SK-N-SH (cell line): ENCODE data around the gene EFTUD2. TPM values are rescaled to one million over a fixed set of nuclear protein-coding genes. Genes with fewer than 3 reads are reported as not detected.
"Not testable (repeated sequence)": the region's sequence is repeated elsewhere in the genome, so short reads cannot be mapped to it uniquely, and the experiment has no call there.

Experiments
- CTCF ChIA-PET: fragments of 300-600, 350-600 bp; formaldehyde crosslinking; extraction: SDS; loops from one replicate; lab custom pipeline; 2021; lab: Yijun Ruan, JAX
- POLR2A ChIA-PET: fragments of 350-600 bp; sonication (Branson Sonifier 250); formaldehyde crosslinking; extraction: SDS; loops from one replicate; lab custom pipeline; 2020; ENCODE audit warnings: antibody characterized with exemption, inconsistent platforms; lab: Yijun Ruan, JAX
- DNase-seq: peaks from one replicate; pipeline ENCODE4 v3.0.0; 2012
- H2AFZ ChIP-seq: fragments of 200-600 bp; sonication (generic); 2 replicates; pipeline ENCODE4 v1.8.1; 2016; ENCODE audit warnings: antibody characterized with exemption, mild to moderate bottlenecking, low read depth
- H3F3A ChIP-seq: fragments of 200-600 bp; sonication (generic); replicated peaks from 2 replicates; pipeline ENCODE3; 2016; ENCODE audit warnings: antibody characterized with exemption, mild to moderate bottlenecking; ENCODE audit not compliant: insufficient read depth
- H3K27ac ChIP-seq, 2 experiments: fragments of 200-500 bp in 1 of 2; fragments of 200-600 bp in 1 of 2; sonication (Bioruptor generic) in 1 of 2; sonication (generic), shearing (Covaris generic) in 1 of 2; 2 replicates each; pipeline versions ENCODE4 v1.5.1 to v1.6.1; 2014 to 2016; ENCODE audit warnings: low read depth in 2 of 2, inconsistent platforms in 1 of 2, low read length in 1 of 2, mild to moderate bottlenecking in 1 of 2, mixed read lengths in 1 of 2
- H3K27me3 ChIP-seq: fragments of 200-600 bp; sonication (generic), shearing (Covaris generic); 2 replicates; pipeline ENCODE4 v1.6.1; 2016; ENCODE audit warnings: mixed run types; ENCODE audit not compliant: insufficient read depth
- H3K36me3 ChIP-seq, 2 experiments: fragments of 200-500 bp in 1 of 2; fragments of 200-600 bp in 1 of 2; sonication (Bioruptor generic) in 1 of 2; sonication (generic) in 1 of 2; replicated peaks in 1 of 2; 2 replicates each; pipeline versions ENCODE3 to v1.5.1; 2014 to 2016; ENCODE audit warnings: low read length in 1 of 2, mild to moderate bottlenecking in 1 of 2; ENCODE audit not compliant: insufficient read depth in 2 of 2, control insufficient read depth in 1 of 2
- H3K4me1 ChIP-seq, 2 experiments: fragments of 200-500 bp in 1 of 2; fragments of 200-600 bp in 1 of 2; sonication (Bioruptor generic) in 1 of 2; sonication (generic), shearing (Covaris generic) in 1 of 2; 2 replicates each; pipeline versions ENCODE4 v1.5.1 to v1.6.1; 2014 to 2016; ENCODE audit warnings: low read depth in 1 of 2, low read length in 1 of 2, mixed run types in 1 of 2; ENCODE audit not compliant: insufficient read depth in 2 of 2, control insufficient read depth in 1 of 2
- H3K4me2 ChIP-seq: fragments of 200-600 bp; sonication (generic), shearing (Covaris generic); 2 replicates; pipeline ENCODE4 v1.6.1; 2017; ENCODE audit warnings: mixed run types
- H3K4me3 ChIP-seq, 2 experiments: fragments of 200-500 bp in 1 of 2; fragments of 200-600 bp in 1 of 2; sonication (Bioruptor generic) in 1 of 2; sonication (generic), shearing (Covaris generic) in 1 of 2; 2 replicates each; pipeline versions ENCODE4 v1.5.1 to v1.8.1; 2014 to 2016; ENCODE audit warnings: low read depth in 2 of 2, inconsistent platforms in 1 of 2, low read length in 1 of 2, mild to moderate bottlenecking in 1 of 2, mixed read lengths in 1 of 2, moderate library complexity in 1 of 2
- H3K79me2 ChIP-seq: fragments of 200-600 bp; sonication (generic); 2 replicates; pipeline ENCODE4 v1.8.1; 2017; ENCODE audit warnings: mild to moderate bottlenecking; ENCODE audit not compliant: insufficient read depth
- H3K9ac ChIP-seq: fragments of 200-600 bp; sonication (generic); 2 replicates; pipeline ENCODE4 v1.6.1; 2017; ENCODE audit warnings: mixed run types
- H3K9me2 ChIP-seq: fragments of 200-600 bp; sonication (generic); 2 replicates; pipeline ENCODE4 v1.6.1; 2017; ENCODE audit warnings: mixed run types
- H3K9me3 ChIP-seq: fragments of 200-600 bp; sonication (generic); 2 replicates; pipeline ENCODE4 v1.6.1; 2017; ENCODE audit warnings: mixed run types, mild to moderate bottlenecking, moderate library complexity
- H4K20me1 ChIP-seq: fragments of 200-600 bp; sonication (generic); 2 replicates; pipeline ENCODE4 v1.6.1; 2017; ENCODE audit warnings: mild to moderate bottlenecking, mixed run types; ENCODE audit not compliant: insufficient read depth
- CHD2 ChIP-seq: fragments of 150-350 bp; IDR thresholded peaks from 2 replicates; pipeline ENCODE4 v1.6.1; 2018; ENCODE audit warnings: low read length; ENCODE audit not compliant: partially characterized antibody
- ELF1 ChIP-seq: IDR thresholded peaks from 2 replicates; pipeline ENCODE4 v1.4.0; 2012
- EP300 ChIP-seq, 2 experiments: IDR thresholded peaks; 2 replicates each; pipeline versions ENCODE4 v1.4.0 to v1.6.1; 2012; ENCODE audit warnings: borderline replicate concordance in 1 of 2, low read depth in 1 of 2, low read length in 1 of 2
- FOSL2 ChIP-seq: IDR thresholded peaks from 2 replicates; pipeline ENCODE4 v1.4.0; 2012; ENCODE audit warnings: low read depth, mild to moderate bottlenecking, moderate library complexity, borderline replicate concordance
- FOXJ3 ChIP-seq: sonication (generic); formaldehyde crosslinking; IDR thresholded peaks from 2 replicates; pipeline ENCODE4 v1.5.1; 2020; ENCODE audit warnings: mild to moderate bottlenecking, missing genetic modification reagents
- FOXM1 ChIP-seq: IDR thresholded peaks from 2 replicates; pipeline ENCODE4 v1.4.0; 2012; ENCODE audit warnings: low read depth, mild to moderate bottlenecking
- GATA2 ChIP-seq: sonication (generic); formaldehyde crosslinking; IDR thresholded peaks from 2 replicates; pipeline ENCODE4 v1.5.0; 2020; ENCODE audit warnings: mild to moderate bottlenecking, missing genetic modification reagents
- JUND ChIP-seq: IDR thresholded peaks from 2 replicates; pipeline ENCODE4 v1.4.0; 2012
- MEF2A ChIP-seq: IDR thresholded peaks from 2 replicates; pipeline ENCODE4 v1.4.0; 2012; ENCODE audit warnings: low read depth, borderline replicate concordance
- NFIC ChIP-seq: IDR thresholded peaks from 2 replicates; pipeline ENCODE4 v1.4.0; 2012; ENCODE audit warnings: borderline replicate concordance
- NRF1 ChIP-seq: IDR thresholded peaks from 2 replicates; pipeline ENCODE4 v1.6.1; 2012; ENCODE audit warnings: low read depth, mild to moderate bottlenecking, low read length
- POLR2AphosphoS5 ChIP-seq: IDR thresholded peaks from 2 replicates; pipeline ENCODE4 v1.6.1; 2012; ENCODE audit warnings: low read depth, low read length
- RCOR1 ChIP-seq: fragments of 150-350 bp; IDR thresholded peaks from 2 replicates; pipeline ENCODE4 v1.6.1; 2017; ENCODE audit warnings: antibody characterized with exemption, low read length
- RXRA ChIP-seq: IDR thresholded peaks from 2 replicates; pipeline ENCODE4 v1.4.0; 2012; ENCODE audit warnings: low read depth, mild to moderate bottlenecking, borderline replicate concordance
- SIN3A ChIP-seq: IDR thresholded peaks from 2 replicates; pipeline ENCODE4 v1.6.1; 2012; ENCODE audit warnings: low read depth, mild to moderate bottlenecking, low read length, moderate library complexity, borderline replicate concordance
- SMC3 ChIP-seq: IDR thresholded peaks from 2 replicates; pipeline ENCODE4 v1.6.1; 2012; ENCODE audit warnings: low read depth, low read length, improper control_type of control experiment
- TEAD4 ChIP-seq: IDR thresholded peaks from 2 replicates; pipeline ENCODE4 v1.4.0; 2012; ENCODE audit warnings: mild to moderate bottlenecking, borderline replicate concordance; ENCODE audit not compliant: insufficient read depth
- WGBS: methylation state at CpG from one replicate; pipeline ENCODE4 v1.1.6; 2017; ENCODE audit warnings: low lambda C conversion rate; 5-methylcytosine and 5-hydroxymethylcytosine counted together
- polyA plus RNA-seq, 3 experiments: library from polyadenylated mRNA; depleted of rRNA; stranded (reverse); fragments of >200 nt; gene quantifications; 2 replicates each; pipeline ENCODE4 v1.2.3, GENCODE V29; 2012
- TF ChIP-seq, protein P1 (sequence below): fragments of 200-600 bp; sonication (generic); IDR thresholded peaks from 2 replicates; pipeline ENCODE4 v1.6.1; 2017; ENCODE audit warnings: antibody characterized with exemption, mild to moderate bottlenecking, moderate library complexity
- TF ChIP-seq, protein P2 (sequence below): fragments of 150-350 bp; IDR thresholded peaks from 2 replicates; pipeline ENCODE4 v1.6.1; 2016; ENCODE audit warnings: mild to moderate bottlenecking, low read depth, low read length

Gene EFTUD2
- polyA plus RNA-seq, 1 of the 3 experiments (the other 2 are of a cell fraction): 82.9 TPM

DNA sequence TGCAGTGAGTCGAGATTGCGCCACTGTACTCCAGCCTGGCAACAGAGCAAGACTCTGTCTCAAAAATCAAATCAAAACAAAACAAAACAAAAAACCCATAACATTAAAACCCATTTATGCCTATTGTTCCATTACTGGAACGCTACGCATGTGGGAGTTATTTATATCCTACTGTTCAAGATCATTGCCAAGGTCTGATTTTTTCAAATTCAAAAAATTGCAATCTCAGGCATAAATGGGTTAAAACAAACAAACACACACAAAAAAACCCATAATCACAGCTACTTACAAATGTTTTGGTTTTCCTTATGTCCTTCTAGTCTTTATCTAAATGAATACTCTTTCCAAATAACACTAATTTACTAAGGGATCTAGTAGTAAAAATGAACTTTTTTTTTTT is 87.0 kb downstream of the EFTUD2 start:
- ChIA-PET POLR2A (no interaction called here), CTCF (interaction anchor here (1.0 kb wide), 1 partner anchor 9 kb away, joined by 3 read pairs; no protein-coding TSS in a partner anchor)
- Histone ChIP-seq H3K4me3 (no peak overlapping the region), H3K27me3 (no peaks in the 10 kb centered on the region), H4K20me1 (peaks cover 29% of the 10 kb centered on the region), H2AFZ (no peak overlapping the region), H3K79me2 (peaks cover 100% of the 10 kb centered on the region), H3K9me3 (no peaks in the 10 kb centered on the region), H3K27ac (peak overlapping the region in 1 of 2 experiments; percentile 69; a peak in 1 of 4 replicates), H3K4me1 (peaks cover 0 to 17% of the 10 kb centered on the region in 2 experiments; a peak in 3 of 4 replicates), H3K9me2 (no peaks in the 10 kb centered on the region), H3K4me2 (no peak overlapping the region), H3F3A (peaks cover 32% of the 10 kb centered on the region), H3K9ac (no peak overlapping the region), H3K36me3 (no peaks in the 10 kb centered on the region)
- 89% methylated on average over 4 of the region's 4 CpGs for WGBS
- DNase-seq: no peak
- TF ChIP-seq FOSL2 (no peak), SIN3A (no peak), SMC3 (no peak), JUND (no peak), RXRA (no peak), NRF1 (no peak), ELF1 (no peak)
- TF ChIP-seq, protein P1, sequence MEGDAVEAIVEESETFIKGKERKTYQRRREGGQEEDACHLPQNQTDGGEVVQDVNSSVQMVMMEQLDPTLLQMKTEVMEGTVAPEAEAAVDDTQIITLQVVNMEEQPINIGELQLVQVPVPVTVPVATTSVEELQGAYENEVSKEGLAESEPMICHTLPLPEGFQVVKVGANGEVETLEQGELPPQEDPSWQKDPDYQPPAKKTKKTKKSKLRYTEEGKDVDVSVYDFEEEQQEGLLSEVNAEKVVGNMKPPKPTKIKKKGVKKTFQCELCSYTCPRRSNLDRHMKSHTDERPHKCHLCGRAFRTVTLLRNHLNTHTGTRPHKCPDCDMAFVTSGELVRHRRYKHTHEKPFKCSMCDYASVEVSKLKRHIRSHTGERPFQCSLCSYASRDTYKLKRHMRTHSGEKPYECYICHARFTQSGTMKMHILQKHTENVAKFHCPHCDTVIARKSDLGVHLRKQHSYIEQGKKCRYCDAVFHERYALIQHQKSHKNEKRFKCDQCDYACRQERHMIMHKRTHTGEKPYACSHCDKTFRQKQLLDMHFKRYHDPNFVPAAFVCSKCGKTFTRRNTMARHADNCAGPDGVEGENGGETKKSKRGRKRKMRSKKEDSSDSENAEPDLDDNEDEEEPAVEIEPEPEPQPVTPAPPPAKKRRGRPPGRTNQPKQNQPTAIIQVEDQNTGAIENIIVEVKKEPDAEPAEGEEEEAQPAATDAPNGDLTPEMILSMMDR: no peak

DNA sequence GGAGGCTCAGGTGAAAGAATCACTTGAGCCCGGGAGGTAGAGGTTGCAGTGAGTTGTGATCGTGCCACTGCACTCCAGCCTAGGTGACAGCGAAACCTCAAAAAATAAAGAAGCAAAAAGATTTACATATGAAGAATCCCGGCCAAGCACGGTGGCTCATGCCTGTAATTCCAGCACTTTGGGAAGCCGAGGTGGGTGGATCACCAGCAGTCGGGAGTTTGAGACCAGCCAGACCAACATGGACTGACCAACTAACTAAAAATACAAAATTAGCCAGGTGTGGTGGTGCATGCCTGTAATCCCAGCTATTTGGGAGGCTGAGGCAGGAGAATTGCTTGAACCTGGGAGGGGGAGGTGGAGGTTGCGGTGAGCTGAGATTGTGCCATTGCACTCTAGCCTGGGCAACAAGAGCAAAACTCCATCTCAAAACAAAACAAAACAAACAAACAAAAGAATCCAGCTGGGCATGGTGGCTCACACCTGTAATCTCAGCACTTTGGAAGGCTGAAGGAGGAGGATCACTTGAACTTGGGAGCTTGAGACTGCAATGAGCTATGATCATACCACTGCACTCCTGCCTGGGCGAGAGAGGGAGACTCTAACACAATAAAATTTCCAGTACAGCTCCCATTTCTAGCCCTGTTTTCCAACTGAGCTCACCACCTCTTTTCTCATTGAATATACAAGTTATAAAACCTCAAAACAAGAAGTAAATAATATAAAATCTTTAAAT is 90.4 kb downstream of the EFTUD2 start:
- Histone ChIP-seq H3F3A (peaks cover 12% of the 10 kb centered on the region), H3K4me1 (peaks cover 6 to 15% of the 10 kb centered on the region in 2 experiments; a peak in 3 of 4 replicates), H3K27ac (peak overlapping the region in 1 of 2 experiments; percentile 44; a peak in 1 of 4 replicates), H3K36me3 (peaks cover 17 to 29% of the 10 kb centered on the region in 2 experiments), H3K79me2 (peaks cover 100% of the 10 kb centered on the region), H4K20me1 (peaks cover 33% of the 10 kb centered on the region)
- H3K4me2 ChIP-seq, H2AFZ ChIP-seq, H3K4me3 ChIP-seq, H3K9ac ChIP-seq, H3K27me3 ChIP-seq, H3K9me2 ChIP-seq, H3K9me3 ChIP-seq, DNase-seq, POLR2A ChIA-PET: not testable (repeated sequence)
- CTCF ChIA-PET: interaction anchor here (0.9 to 7.0 kb wide), 4 partner anchors 11 to 49 kb away, joined by 3 to 37 read pairs (median 3); no protein-coding TSS in a partner anchor
- 99% methylated on average over 9 of the region's 9 CpGs for WGBS

DNA sequence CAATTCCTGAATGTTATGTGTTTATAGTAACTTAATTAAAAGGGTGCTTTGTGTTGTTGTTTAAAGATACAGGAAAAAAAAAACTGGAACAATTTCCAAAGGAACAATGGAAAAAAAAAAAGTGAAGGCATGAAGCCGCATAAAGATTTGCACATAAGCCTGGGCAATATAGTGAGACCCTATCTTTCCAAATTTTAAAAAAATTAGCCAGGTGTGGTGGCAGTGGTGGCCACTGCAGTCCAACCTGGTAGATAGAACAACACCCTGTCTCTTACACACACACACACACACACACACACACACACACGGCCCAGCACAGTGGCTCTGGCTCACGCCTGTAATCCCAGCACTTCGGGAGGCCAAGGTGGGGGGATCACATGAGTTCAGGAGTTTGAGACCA is 91.1 kb downstream of the EFTUD2 start:
- no peak for DNase-seq
- H3K9ac ChIP-seq: 0 out of 2 replicates have a peak overlapping the region, but pooled peaks have one; percentile 17
- peaks cover 32% of the 10 kb centered on the region for H4K20me1 ChIP-seq
- CTCF ChIA-PET: interaction anchor here (0.9 to 7.0 kb wide), 4 partner anchors 10 to 48 kb away, joined by 3 to 37 read pairs (median 3); no protein-coding TSS in a partner anchor
- no peaks in the 10 kb centered on the region for H3K27me3 ChIP-seq
- POLR2A ChIA-PET: no interaction called here
- WGBS: 90% methylated on average over 4 of the region's 4 CpGs
- H3K4me2 ChIP-seq: peak overlapping the region; percentile 42; the same call in 1 of the 2 replicates
- H3K4me1 ChIP-seq: peaks cover 6 to 11% of the 10 kb centered on the region in 2 experiments; a peak in 3 of 4 replicates
- H3K79me2 ChIP-seq: peaks cover 100% of the 10 kb centered on the region
- H3F3A ChIP-seq: peaks cover 10% of the 10 kb centered on the region
- H3K4me3 ChIP-seq: no peak overlapping the region
- H3K36me3 ChIP-seq: peaks cover 23 to 35% of the 10 kb centered on the region in 2 experiments
- H3K9me3 ChIP-seq: no peaks in the 10 kb centered on the region
- H3K9me2 ChIP-seq: no peaks in the 10 kb centered on the region
- H2AFZ ChIP-seq: no peak overlapping the region
- H3K27ac ChIP-seq: peak overlapping the region in 1 of 2 experiments; percentile 44; a peak in 1 of 4 replicates
- TF ChIP-seq EP300 (IDR thresholded peaks at IDR 0.05; ENCODE audit: borderline replicate concordance in 1 of 2, low read depth in 1 of 2, low read length in 1 of 2): no peak; a peak in 1 of 4 replicates
- TF ChIP-seq GATA2 (CRISPR knock-in tag): no peak
- TF ChIP-seq SMC3: no peak
- TF ChIP-seq FOXJ3: no peak
- TF ChIP-seq FOXM1: no peak
- no peak for TF ChIP-seq NRF1
- TF ChIP-seq NFIC: no peak
- TF ChIP-seq MEF2A: no peak
- TF ChIP-seq CHD2: no peak
- no peak for TF ChIP-seq TEAD4
- TF ChIP-seq FOSL2: no peak
- TF ChIP-seq, protein P2, sequence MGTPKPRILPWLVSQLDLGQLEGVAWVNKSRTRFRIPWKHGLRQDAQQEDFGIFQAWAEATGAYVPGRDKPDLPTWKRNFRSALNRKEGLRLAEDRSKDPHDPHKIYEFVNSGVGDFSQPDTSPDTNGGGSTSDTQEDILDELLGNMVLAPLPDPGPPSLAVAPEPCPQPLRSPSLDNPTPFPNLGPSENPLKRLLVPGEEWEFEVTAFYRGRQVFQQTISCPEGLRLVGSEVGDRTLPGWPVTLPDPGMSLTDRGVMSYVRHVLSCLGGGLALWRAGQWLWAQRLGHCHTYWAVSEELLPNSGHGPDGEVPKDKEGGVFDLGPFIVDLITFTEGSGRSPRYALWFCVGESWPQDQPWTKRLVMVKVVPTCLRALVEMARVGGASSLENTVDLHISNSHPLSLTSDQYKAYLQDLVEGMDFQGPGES: no peak
- no peak for TF ChIP-seq POLR2AphosphoS5
- TF ChIP-seq RCOR1: no peak
- no peak for TF ChIP-seq ELF1
